Measurements from ENCODE around the gene HNRNPL. TPM values are rescaled to one million over a fixed set of nuclear protein-coding genes. Genes with fewer than 3 reads are reported as not detected.
"Not testable (repeated sequence)": the region's sequence is repeated elsewhere in the genome, so short reads cannot be mapped to it uniquely, and the experiment has no call there.

HNRNPL gene
- total RNA-seq, 1 experiment from 2014 or later = 225 TPM

GRCh38 chr19:38815059-38816001, 34.5 kb downstream of the HNRNPL start:
- no peak for DNase-seq (ENCODE audit: low read depth, low spot score)
- in situ Hi-C loops (cut with HindIII; ENCODE audit: low pct_unique_long_range_greater_than_20kb, low sequenced_read_pairs) = no loop called here

- in situ Hi-C loops (cut with HindIII; ENCODE audit: low pct_unique_long_range_greater_than_20kb, low sequenced_read_pairs); DNase-seq (ENCODE audit: low read depth, low spot score): not testable (repeated sequence)
Observed at GRCh38 chr19:38813932-38814331, 35.9 kb downstream of the HNRNPL start.

GRCh38 chr19:38813323-38813722, 36.5 kb downstream of the HNRNPL start:
- no peak for DNase-seq (ENCODE audit: low read depth, low spot score)
- in situ Hi-C loops (cut with HindIII; ENCODE audit: low pct_unique_long_range_greater_than_20kb, low sequenced_read_pairs) = no loop called here

- no peak for DNase-seq (ENCODE audit: low read depth, low spot score)
- in situ Hi-C loops (cut with HindIII; ENCODE audit: low pct_unique_long_range_greater_than_20kb, low sequenced_read_pairs) = no loop called here
Observed at GRCh38 chr19:38812841-38813320, 36.9 kb downstream of the HNRNPL start, which contains the start of gene LGALS4. Gene LGALS4, minus strand, starts transcription at chr19:38812945. Its CDS starts 59 bp downstream, at chr19:38812886.

GRCh38 chr19:38812009-38812840, 37.6 kb downstream of the HNRNPL start:
- DNase-seq (ENCODE audit: low read depth, low spot score) = no peak
- in situ Hi-C loops (cut with HindIII; ENCODE audit: low pct_unique_long_range_greater_than_20kb, low sequenced_read_pairs) = no loop called here

GRCh38 chr19:38809592-38810252, 40.1 kb downstream of the HNRNPL start:
- in situ Hi-C loops (cut with HindIII; ENCODE audit: low pct_unique_long_range_greater_than_20kb, low sequenced_read_pairs) = no loop called here
- no peak for DNase-seq (ENCODE audit: low read depth, low spot score)

GRCh38 chr19:38808741-38809140, 41.0 kb downstream of the HNRNPL start:
- DNase-seq (ENCODE audit: low read depth, low spot score) = no peak
- in situ Hi-C loops (cut with HindIII; ENCODE audit: low pct_unique_long_range_greater_than_20kb, low sequenced_read_pairs) = no loop called here

- DNase-seq (ENCODE audit: low read depth, low spot score) = peak; percentile 19
- in situ Hi-C loops (cut with HindIII; ENCODE audit: low pct_unique_long_range_greater_than_20kb, low sequenced_read_pairs) = not testable (repeated sequence)
Observed at GRCh38 chr19:38807374-38808098, 42.2 kb downstream of the HNRNPL start.

GRCh38 chr19:38806371-38806770, 43.4 kb downstream of the HNRNPL start:
- DNase-seq (ENCODE audit: low read depth, low spot score) = no peak
- in situ Hi-C loops (cut with HindIII; ENCODE audit: low pct_unique_long_range_greater_than_20kb, low sequenced_read_pairs) = no loop called here

- DNase-seq (ENCODE audit: low read depth, low spot score) = no peak
- in situ Hi-C loops (cut with HindIII; ENCODE audit: low pct_unique_long_range_greater_than_20kb, low sequenced_read_pairs) = no loop called here
Observed at GRCh38 chr19:38805180-38805579, 44.6 kb downstream of the HNRNPL start.

GRCh38 chr19:38803543-38803942, 46.2 kb downstream of the HNRNPL start:
- DNase-seq (ENCODE audit: low read depth, low spot score) = no peak
- in situ Hi-C loops (cut with HindIII; ENCODE audit: low pct_unique_long_range_greater_than_20kb, low sequenced_read_pairs) = no loop called here

- DNase-seq (ENCODE audit: low read depth, low spot score) = no peak
- in situ Hi-C loops (cut with HindIII; ENCODE audit: low pct_unique_long_range_greater_than_20kb, low sequenced_read_pairs) = no loop called here
Observed at GRCh38 chr19:38801359-38802095, 48.3 kb downstream of the HNRNPL start.

GRCh38 chr19:38800577-38801347, 49.0 kb downstream of the HNRNPL start:
- DNase-seq (ENCODE audit: low read depth, low spot score) = no peak
- in situ Hi-C loops (cut with HindIII; ENCODE audit: low pct_unique_long_range_greater_than_20kb, low sequenced_read_pairs) = no loop called here

GRCh38 chr19:38799104-38799503, 50.7 kb downstream of the HNRNPL start:
- DNase-seq (ENCODE audit: low read depth, low spot score) = no peak
- in situ Hi-C loops (cut with HindIII; ENCODE audit: low pct_unique_long_range_greater_than_20kb, low sequenced_read_pairs) = no loop called here

GRCh38 chr19:38797781-38798180, 52.0 kb downstream of the HNRNPL start:
- DNase-seq (ENCODE audit: low read depth, low spot score); in situ Hi-C loops (cut with HindIII; ENCODE audit: low pct_unique_long_range_greater_than_20kb, low sequenced_read_pairs): not testable (repeated sequence)

- no peak for DNase-seq (ENCODE audit: low read depth, low spot score)
- in situ Hi-C loops (cut with HindIII; ENCODE audit: low pct_unique_long_range_greater_than_20kb, low sequenced_read_pairs) = no loop called here
Observed at GRCh38 chr19:38796154-38796553, 53.6 kb downstream of the HNRNPL start.

Data from SK-MEL-5 (cell line).